HG03575 (cell line): ENCODE results near the gene KCNK3.

Experiments
- ATAC-seq: cut with Tn5 transposase; IDR thresholded peaks from one replicate; pipeline ENCODE4 v1.9.1; 2021; ENCODE audit not compliant: unreplicated experiment, insufficient number of reproducible peaks, low FRiP score; ENCODE audit errors: extremely low read depth

Gene KCNK3

DNA sequence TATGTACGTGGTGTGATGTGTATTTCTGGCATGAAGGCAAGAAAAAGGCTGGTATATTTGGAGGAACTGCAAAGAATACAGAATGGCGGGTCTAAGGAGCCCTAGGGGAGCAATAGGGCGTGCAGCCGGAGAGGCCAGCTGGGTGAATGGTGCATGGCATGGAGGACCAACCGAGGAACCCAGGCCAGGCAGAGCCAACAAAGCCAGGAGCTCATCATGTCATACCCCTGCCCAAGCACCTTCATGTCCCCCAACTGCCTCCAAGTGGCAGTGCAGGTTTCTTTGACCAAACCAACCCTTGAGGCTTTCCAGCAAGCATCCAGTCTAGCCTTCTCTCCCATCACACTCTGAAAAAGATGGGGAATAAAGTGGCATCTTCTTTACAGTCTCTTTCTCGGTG is 8.9 kb upstream of the KCNK3 start:
- no peak for ATAC-seq

GRCh38 chr2:26685341-26685740 is 7.2 kb upstream of the KCNK3 start:
- no peak for ATAC-seq

DNA sequence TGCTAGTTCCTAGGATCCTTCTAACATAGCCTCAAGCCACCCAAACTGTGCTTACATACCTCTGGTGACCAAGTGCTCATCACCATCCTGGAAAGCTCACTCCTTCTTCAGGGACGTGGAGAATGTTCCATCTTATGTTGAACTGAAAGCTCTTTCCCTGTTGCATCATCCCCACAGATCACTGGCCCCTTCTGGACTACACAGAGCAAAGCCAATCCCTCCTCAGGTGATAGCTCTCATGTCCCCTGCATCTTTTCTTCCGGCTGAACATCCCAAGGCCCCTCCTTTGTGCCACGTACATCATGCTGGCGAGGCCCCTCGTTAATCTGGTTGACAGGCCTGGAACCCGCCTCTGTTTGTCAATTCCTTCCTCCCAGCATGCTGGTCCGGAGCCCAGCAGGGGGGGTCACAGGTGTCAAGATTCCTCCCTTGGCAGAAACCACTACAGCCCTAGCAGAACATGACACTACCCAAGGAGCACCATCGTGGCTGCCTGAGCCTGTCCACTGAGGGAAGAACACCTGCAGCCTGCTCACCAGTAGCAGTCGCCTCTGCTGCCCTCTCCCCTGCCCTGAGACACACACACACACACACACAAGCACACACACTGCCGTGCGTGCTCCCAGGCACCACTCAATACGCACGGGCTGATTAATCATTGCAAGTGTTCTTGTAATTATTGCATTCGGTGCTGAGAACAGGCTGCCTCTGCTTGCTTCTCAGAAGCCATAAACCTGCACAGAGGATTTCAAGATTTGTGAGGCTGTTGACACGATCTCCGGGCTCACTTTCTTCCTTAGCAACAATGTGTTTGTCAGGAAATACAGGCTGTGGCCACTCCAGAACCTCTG is 6.3 kb upstream of the KCNK3 start:
- no peak for ATAC-seq

DNA sequence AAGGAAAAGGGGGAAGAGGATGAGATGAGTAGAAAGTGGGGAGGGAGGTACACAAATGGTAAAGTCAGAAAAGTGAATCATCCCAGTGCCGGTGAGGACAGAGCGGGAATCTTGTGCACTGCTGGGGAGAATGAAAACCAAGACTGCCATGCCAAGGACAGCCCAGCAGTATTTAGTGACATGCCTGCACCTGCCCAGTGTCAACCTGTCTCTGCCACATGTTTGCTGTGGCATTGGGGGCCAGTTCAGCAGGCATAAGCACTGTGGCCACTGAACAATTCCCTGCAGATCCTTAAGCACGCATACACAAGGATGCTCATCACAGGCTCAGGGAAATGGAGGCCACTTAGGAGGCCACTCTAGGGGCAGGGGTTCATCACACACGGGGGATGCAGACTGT is 5.2 kb upstream of the KCNK3 start:
- ATAC-seq, result no peak

- ATAC-seq, result no peak
These were observed 4.7 kb upstream of the KCNK3 start for GRCh38 chr2:26687801-26688200.

DNA sequence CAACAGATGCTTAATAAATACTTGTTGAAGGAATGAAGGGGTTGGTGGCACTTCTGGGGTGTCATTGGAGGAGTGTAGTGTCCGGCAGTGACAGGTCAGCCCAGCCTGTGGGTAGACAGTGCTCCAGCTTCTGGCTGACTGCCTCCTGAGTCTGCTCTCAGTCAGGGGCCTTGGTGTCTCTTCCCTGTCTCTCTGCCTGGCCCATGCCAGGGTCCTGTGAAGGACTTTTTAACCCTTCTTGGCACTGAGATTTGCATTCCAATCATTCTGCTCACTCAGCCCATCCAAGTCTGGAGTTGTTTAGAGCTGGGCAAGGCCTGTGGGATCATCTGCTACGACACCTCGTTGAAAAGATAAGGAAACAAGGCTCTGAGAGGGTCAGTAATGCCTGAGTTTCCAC is 1.4 kb upstream of the KCNK3 start:
- ATAC-seq, result no peak

DNA sequence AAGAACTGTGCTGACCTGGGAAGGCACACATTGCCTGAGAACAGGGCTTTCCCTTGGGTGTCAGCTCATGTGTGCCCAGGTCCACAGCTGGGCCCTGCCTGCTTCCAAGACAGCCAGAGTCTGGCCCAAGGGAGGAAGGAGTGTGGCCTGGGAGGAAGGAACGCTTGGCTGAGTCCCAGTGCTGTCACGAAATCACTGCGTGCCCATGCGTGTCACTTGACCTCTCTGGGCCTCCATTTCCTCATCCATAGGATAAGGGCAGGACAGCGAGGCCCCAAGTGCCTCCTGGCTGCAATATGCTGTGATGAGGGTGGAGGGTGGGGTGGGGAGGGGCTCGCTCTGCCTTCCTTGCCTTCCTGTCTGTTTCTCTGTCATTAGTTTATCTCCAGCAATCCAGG is 642 bp upstream of the KCNK3 start:
- ATAC-seq, result no peak

DNA sequence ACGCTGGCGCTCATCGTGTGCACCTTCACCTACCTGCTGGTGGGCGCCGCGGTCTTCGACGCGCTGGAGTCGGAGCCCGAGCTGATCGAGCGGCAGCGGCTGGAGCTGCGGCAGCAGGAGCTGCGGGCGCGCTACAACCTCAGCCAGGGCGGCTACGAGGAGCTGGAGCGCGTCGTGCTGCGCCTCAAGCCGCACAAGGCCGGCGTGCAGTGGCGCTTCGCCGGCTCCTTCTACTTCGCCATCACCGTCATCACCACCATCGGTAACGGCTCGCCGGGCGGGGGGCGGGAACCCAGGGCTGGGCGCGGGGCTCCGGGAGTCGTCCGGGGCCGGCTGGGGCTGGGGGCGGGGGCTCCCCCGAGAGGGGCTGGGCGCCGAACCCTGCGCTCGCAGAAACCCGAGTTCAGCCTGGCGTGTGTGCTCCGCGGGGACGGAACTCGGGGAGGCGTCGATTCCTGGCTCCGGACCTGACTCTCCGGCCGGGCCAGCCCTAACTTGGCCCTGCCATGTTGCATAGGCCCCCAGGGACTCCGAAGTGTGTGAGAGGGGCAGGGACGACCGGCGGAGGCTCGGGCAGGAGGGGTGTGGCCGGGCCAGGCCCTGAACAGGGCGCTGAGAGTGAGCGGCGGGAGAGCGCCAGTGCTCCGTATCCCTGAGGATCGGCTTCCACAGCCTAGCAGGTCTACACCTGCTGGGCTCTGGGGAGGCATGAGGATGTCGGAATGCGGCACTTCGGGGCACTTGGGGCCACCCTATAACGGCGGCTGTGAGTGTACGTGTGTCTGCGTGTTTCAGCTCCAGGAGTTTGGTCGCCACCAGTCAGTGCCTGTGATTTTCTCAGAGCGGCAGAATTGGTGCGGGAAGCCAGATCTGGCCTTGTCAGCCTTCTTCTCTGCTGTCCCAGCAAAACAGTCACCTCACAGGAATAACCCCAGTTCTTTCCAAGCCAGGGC is 651 bp downstream of the KCNK3 start:
- ATAC-seq, result no peak

GRCh38 chr2:26694001-26694400 is 1.5 kb downstream of the KCNK3 start:
- no peak for ATAC-seq

GRCh38 chr2:26696351-26696816 is 3.9 kb downstream of the KCNK3 start:
- no peak for ATAC-seq

DNA sequence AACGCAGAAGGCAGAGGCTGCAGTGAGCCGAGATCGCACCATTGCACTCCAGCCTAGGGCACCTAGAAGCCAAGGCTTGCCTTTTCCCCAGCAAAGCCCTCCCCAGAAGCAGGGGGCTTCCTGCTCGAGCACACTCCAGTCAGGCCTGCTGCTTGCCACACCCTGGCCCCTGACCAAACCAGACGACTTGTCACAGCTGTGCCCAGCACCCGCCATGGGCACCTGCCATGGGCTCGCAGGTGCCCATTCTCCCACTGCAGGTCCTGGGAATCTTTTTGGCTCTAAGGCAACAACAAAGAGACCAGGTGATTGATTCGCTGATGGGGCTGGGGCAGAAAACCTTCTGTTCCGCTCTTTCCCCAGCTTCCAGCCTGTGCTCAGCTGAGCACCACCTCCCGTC is 4.9 kb downstream of the KCNK3 start:
- ATAC-seq, result no peak

DNA sequence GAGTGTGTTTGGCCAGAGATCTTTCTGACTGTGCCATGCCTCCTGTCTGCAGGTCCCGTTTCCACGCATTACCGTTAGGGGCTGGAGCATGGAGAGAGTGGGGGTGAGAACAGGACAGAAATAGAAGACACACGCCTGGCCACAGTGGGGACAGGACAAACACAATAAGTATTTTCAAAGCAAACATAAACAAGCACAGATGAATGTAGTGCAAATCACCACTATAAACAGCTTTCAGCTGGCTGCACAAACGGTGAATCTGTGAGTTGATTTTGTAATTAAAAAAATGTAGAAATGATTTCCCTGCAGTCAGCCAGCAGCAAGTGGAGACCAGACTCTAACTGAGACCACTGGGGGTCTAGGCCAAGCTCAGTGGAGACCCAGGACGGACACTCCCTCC is 6.8 kb downstream of the KCNK3 start:
- no peak for ATAC-seq

GRCh38 chr2:26700078-26700477 is 7.6 kb downstream of the KCNK3 start:
- ATAC-seq, result no peak

DNA sequence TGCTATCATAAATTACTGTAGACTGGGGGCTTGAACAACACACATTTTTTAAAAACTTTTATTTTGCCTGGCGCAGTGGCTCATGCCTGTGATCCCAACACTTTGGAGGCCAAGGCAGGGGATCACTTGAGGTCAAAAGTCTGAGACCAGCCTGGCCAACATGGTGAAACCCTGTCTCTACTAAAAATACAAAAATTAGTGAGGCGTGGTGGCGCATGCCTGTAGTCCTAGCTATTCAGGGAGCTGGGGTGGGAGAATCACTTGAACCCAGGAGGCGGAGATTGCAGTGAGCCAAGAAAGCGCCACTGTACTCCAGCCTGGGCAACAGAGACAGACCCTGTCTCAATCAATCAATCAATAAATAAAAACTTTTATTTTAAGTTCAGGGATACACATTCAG is 9.1 kb downstream of the KCNK3 start:
- no peak for ATAC-seq

GRCh38 chr2:26702025-26702424 is 9.5 kb downstream of the KCNK3 start:
- ATAC-seq, result no peak

DNA sequence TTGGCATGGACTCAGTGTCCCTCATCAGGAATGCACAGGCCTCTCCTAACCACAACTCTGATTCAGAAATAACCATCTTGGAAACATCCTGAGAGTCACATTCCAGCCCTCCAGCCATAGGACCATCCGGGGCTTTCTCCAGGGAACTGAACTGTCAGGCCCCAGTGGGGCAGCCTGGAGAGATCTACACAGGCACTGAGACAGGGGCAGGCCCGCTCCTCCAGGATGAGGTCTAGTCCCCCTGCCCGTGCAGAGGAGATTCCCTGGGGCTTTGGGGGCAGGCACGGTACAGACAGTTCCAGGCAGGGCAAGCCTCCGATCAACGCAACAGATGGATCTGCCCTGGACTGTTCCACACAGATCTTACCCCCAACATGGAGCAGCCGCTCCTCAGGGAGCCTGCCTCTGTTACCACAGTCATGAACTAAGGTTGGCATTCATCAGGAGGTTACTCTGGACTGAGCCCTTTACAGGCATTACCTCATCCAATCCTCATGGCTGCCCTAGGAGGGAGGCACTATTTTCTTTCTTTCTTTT is 12.0 kb downstream of the KCNK3 start:
- ATAC-seq, result no peak

DNA sequence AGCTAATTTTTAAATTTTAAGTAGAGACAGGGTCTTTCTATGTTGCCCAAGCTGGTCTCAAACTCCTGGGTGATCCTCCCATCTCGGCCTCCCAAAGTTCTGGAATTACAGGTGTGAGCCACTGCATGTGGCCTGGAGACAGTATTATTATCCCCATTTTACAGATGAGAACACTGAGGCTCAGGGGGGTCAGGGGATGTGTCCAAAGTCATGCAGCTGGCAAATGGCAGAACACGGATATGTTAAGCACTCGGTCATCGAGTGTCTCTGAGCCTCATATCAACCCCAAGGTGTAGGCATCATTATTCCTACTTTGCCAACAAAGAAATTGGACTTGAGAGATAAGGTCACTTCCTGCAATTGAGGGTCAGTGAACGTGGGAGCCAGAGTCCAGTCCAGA is 12.6 kb downstream of the KCNK3 start:
- ATAC-seq, result no peak

DNA sequence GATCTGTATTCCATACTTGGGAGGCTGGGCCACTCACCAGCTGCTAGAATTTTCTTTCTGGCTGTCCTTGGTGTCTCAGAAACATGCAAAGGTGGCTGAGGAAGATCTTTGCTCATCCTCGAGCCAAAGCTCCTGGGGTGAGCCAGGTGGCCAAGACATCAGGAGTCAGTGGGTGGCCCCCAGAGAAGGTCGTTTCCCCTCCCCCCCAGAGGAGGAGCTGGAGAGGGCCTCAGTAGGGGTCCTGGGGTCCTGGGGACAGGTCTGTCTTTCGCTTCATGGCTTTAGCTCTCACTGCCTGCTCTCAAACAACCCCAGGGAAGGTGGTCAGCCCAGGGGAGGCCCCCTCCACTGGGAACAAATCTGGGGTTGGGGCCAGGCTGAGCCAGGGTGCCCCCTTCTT is 13.6 kb downstream of the KCNK3 start:
- ATAC-seq, result no peak

- no peak for ATAC-seq
These were observed 14.3 kb downstream of the KCNK3 start for GRCh38 chr2:26706616-26707473.
